HL-60/S4 (cell line): ENCODE measurements around the gene GRIK5.
"Not testable (repeated sequence)": the region's sequence is repeated elsewhere in the genome, so short reads cannot be mapped to it uniquely, and the experiment has no call there.

Experiments used
- in situ Hi-C: fragments of 300-500 bp; cut with MboI; formaldehyde crosslinking; loops from 2 replicates; pipeline ENCODE4 v1.14.3; 2022; ENCODE audit warnings: low sequenced_read_pairs

Gene GRIK5

DNA sequence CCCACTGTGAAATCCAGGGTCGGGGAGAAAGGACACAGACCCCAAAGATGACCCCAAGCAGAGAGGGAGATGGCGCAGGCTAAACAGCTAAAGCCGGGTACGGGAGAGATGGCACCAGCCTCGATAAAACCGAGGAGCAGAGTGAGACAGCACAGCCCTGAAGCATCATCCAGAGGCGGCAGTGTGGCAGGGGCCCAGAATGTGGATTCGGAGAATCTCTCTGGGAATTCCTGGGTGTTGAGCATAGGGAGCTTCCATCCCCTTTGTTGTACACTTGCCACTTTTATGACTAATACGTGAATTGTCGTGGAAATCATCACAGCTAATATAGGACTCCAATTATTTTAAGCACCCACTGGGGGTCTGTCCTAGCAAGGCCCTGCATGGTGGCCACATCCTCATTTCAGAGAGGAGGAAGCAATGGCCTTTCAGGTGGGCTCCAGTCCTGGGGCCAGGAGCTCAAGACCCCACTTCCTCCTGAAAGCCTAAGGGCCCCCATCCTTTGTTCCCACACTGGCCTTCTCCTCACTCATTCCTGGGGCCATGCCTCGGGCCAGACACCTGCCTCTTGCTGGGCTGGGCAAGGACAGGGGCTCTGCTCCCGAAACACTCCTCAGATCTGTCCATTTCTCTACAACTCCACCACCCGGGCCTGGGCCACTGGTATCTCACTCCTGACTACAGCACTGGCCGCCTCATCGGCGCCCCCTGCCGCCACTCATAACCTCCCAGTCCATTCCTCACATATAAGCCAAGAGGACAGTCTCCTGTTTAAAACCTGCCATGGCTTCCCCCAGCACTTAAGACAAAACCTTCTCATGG, 46.7 kb downstream of the GRIK5 start:
- in situ Hi-C loops = no loop called here

DNA sequence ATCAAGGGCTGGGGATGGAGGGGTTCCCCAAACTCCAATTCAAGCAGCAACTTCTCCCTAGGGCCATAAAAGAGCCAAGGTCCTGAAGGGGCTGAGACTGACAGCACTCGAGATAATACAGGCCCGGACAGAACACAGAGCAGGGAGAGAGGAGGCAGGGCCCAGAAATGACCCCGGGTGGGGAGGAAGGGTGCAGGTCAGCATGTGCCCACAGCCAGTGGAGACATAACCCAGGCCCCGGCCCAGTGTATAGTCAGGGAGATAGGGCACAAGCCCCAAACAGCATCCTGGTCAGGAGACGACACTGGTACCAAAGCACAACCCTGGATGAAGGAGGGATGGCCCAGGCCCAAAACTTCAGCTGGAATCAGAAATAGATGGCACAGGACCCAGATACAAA, 47.4 kb downstream of the GRIK5 start:
- in situ Hi-C loops = no loop called here

GRCh38 chr19:42021185-42021584, 48.8 kb downstream of the GRIK5 start:
- in situ Hi-C loops = no loop called here

GRCh38 chr19:42018503-42019193, 51.4 kb downstream of the GRIK5 start:
- in situ Hi-C loops = no loop called here

DNA sequence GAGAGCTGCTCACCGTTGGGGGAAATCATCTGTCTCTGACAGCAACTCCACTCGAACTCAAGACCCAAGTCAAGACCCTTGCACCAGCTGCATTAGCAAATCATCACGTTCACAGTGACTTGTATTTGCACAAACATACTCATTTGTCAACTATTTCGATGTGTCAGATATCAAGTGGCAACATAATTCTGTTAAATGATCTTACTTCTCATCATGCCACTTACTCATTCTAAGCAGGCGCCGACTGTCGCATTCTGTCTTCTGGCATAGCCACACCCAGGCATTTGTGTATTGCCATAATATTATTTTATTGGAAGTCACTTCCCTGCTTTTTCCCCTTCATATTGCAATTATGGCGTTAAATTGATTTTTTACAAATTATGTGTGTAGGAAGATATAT, 53.0 kb downstream of the GRIK5 start:
- in situ Hi-C loops = no loop called here

- in situ Hi-C loops = not testable (repeated sequence)
Measured at GRCh38 chr19:42012747-42013146, 57.3 kb downstream of the GRIK5 start.

DNA sequence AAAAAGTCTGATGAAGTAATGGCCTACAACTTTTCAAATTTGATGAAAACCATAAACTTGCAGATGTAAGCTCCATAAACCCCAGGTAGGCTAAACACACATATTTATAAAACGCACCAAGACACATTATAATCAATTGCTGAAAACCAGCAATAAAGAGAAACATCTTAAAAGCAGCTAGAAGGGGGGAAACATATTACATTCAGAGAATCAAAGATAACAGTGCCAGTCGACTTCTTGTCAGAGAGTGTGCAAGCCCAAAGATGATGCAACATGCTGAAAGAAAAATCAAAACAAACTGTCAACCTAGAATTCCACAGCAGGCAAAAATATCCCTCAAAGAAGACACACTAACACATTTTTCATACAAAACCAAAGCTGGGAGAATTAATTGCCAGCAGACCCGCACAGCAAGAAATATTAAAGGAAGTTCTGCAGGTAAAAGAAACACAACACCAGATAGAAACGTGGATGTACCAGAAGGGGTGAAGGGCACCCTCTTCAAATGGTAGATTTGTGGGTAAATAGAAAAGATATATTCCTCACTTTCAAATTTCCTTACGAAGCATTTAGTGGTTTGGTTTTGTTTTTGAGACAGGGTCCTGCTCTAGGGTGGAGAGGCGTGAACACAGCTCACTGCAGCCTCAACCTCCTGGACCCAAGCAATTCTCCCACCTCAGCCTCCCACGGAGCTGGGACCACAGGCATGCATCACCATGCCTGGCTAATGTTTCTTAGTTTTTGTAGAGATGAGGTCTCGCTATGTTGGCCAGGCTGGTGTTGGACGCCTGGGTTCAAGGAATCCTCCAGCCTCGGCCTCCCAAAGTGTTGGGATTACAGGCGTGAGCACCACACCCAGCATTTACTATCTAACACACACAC, 59.5 kb downstream of the GRIK5 start:
- in situ Hi-C loops = no loop called here

GRCh38 chr19:42006569-42006968, 63.4 kb downstream of the GRIK5 start:
- in situ Hi-C loops = no loop called here

GRCh38 chr19:42005504-42005903, 64.5 kb downstream of the GRIK5 start:
- in situ Hi-C loops = no loop called here

DNA sequence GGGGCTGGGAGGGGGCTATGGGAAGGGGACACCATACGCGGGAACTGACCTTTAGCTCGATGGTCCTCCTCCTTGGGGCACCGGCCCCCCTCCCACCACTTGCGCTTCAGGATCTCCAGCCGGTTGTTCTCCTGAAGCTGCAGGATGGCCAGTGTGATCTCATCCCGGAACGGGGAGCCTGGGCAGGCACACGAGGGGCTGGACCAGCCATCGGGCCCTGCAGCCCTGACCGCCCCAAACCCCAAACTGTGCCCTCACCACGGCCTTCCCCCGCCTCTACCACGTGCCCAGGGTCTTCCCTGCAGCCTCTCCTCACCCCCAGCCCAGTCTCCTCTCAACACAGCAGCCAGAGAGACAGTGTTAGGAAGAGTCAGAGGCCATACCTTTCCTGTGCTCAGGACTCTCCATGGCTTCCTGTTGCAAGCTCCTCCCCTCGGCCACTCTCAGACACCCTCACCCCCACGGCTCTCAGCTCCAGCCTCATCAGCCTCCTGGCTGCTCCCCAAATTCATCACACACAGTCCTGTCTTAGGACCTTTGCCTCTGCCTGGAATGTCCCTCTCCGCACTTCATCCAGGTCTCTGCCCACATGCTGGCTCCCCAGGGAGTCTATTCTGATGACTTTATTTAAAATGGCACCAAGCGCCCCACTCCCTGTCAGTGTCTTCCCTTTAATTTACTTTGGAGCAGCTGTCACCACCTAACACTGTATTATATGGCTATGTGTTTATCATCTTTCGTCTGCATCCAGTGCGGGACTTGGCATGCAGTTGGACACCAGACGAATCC, 66.3 kb downstream of the GRIK5 start:
- in situ Hi-C loops = no loop called here

DNA sequence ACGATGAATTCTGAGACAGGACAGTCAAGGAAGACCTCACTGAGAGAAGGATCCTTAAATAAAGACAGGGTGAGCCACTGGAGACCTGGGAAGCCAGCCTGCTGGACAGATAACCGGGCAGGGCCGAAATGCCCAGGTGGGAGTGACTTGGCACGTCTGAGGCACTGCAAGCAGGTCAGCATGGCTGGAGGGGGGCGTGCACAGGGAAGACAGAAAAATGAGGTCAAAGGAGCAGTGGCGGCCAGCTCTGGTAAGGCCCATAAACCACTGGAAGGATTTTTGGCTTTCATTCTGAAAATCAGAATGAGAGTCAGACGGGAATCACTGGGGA, 70.2 kb downstream of the GRIK5 start:
- in situ Hi-C loops = no loop called here

DNA sequence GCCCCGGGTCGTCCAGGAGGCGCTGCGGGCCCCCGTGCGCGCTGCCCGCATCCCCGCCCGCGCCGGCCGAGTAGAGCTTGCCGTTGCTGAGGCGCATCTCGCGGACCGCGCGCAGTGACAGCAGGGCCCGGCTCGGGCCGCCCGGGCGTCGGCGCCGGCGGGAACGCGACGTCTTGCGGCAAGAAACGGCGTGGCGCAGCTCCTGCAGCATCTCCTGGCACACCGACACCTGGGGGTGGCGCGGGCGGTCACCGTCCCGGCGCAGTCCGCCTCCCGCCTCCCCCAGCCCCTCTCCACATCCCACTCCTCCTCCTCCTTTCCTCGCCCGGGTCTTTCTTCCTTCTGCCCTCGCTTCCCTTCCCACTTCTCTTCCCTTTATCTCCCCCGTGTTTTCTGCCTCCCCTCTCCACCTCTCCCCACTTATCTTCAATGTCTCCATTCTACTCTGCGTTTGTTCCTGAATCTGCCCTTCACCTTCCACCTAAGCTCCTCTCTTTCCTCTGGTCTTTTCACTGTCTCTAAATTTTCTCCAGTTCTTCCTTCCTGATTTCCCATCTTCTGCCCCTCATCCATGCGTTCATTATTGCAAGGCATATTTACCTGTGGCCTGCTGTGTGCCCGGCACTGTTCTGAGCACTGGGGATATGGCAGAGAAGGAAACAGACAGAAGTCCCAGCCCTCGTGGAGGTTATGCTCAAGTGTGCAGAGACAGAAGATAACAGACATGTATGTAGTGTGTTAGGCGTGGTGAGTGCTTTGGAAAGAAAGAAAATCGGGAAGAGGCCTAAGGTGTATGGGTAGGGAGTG, 70.7 kb downstream of the GRIK5 start:
- in situ Hi-C loops = no loop called here

GRCh38 chr19:41998246-41999020, 71.6 kb downstream of the GRIK5 start:
- in situ Hi-C loops = no loop called here

GRCh38 chr19:41997851-41998229, 72.2 kb downstream of the GRIK5 start:
- in situ Hi-C loops = no loop called here

DNA sequence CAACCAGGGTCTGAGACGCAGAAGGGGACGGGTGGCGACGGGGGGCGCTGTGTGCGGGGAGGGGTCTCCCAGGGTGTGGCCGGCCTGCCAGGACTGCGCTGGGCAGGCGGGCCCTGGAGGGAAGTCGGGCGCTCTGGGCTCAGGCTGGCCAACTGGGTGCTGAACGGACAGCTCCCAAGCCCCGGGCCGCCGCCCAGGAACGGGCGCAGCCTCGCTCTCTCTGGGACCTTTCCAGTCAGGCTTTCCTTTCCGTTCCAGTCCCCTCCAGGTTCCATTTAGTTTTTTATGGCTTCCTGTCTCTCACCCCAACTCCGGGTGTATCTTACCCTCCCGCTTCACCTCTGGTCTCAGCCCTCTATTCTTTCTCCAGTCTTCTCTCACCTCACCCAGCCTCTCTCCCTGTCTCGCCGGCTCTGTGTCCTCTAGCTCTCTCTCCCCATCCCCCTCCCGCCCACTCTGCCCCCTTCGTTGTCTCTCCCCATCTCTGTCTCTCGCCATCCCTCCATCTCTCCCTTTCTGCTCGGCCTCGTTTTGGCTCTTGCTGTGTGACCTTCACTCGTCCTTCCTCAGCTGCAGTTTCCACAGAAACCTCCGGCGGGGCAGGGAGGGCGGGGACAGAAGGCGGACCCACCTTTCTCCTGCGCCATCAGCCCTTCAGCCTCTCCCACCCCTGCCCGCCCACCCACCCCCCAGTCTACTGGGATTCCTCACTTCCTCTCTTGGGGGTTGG, 72.7 kb downstream of the GRIK5 start:
- in situ Hi-C loops = no loop called here

GRCh38 chr19:41995959-41996797, 73.8 kb downstream of the GRIK5 start:
- in situ Hi-C loops = no loop called here
